Measurements from ENCODE around the gene TWSG1. TPM values are rescaled to one million over a fixed set of nuclear protein-coding genes. Genes with fewer than 3 reads are reported as not detected.

TWSG1 gene
- total RNA-seq, 1 donor: 101 TPM

GRCh38 chr18:9433671-9434121, 99.1 kb downstream of the TWSG1 start:
- TF ChIP-seq CTCF (IDR thresholded peaks at IDR 0.05; ENCODE audit: extremely low read depth, low read depth, low read length): no peak
- Histone ChIP-seq H2AFZ (ENCODE audit: low read length) (no peak overlapping the region), H3K4me2 (ENCODE audit: insufficient read depth, low read length) (no peak overlapping the region), H3K79me2 (ENCODE audit: insufficient read depth, low read length) (no peaks in the 10 kb centered on the region), H3K27ac (ENCODE audit: low read depth, low read length) (no peak overlapping the region), H3K4me3 (ENCODE audit: insufficient read depth, low read length) (no peak overlapping the region), H3K36me3 (ENCODE audit: insufficient read depth, low read length) (no peaks in the 10 kb centered on the region), H4K20me1 (ENCODE audit: insufficient read depth, low read length) (no peaks in the 10 kb centered on the region), H3K9me3 (ENCODE audit: low read depth, low read length) (no peaks in the 10 kb centered on the region), H3K4me1 (ENCODE audit: insufficient read depth, low read length) (no peaks in the 10 kb centered on the region), H3K27me3 (ENCODE audit: insufficient read depth, low read length) (no peaks in the 10 kb centered on the region)
- DNase-seq (ENCODE audit: insufficient read length, low spot score, missing footprints): no peak

GRCh38 chr18:9434122-9434701, 99.6 kb downstream of the TWSG1 start:
- no peak for TF ChIP-seq CTCF (IDR thresholded peaks at IDR 0.05; ENCODE audit: extremely low read depth, low read depth, low read length)
- H3K4me1 ChIP-seq (ENCODE audit: insufficient read depth, low read length): no peaks in the 10 kb centered on the region
- no peak overlapping the region for H3K27ac ChIP-seq (ENCODE audit: low read depth, low read length)
- no peak for DNase-seq (ENCODE audit: insufficient read length, low spot score, missing footprints)
- H3K79me2 ChIP-seq (ENCODE audit: insufficient read depth, low read length): no peaks in the 10 kb centered on the region
- no peak overlapping the region for H2AFZ ChIP-seq (ENCODE audit: low read length)
- no peaks in the 10 kb centered on the region for H3K36me3 ChIP-seq (ENCODE audit: insufficient read depth, low read length)
- H3K9me3 ChIP-seq (ENCODE audit: low read depth, low read length): no peaks in the 10 kb centered on the region
- H3K4me2 ChIP-seq (ENCODE audit: insufficient read depth, low read length): no peak overlapping the region
- H4K20me1 ChIP-seq (ENCODE audit: insufficient read depth, low read length): no peaks in the 10 kb centered on the region
- H3K27me3 ChIP-seq (ENCODE audit: insufficient read depth, low read length): no peaks in the 10 kb centered on the region
- no peak overlapping the region for H3K4me3 ChIP-seq (ENCODE audit: insufficient read depth, low read length)

GRCh38 chr18:9435041-9435440, 100.5 kb downstream of the TWSG1 start:
- Histone ChIP-seq H3K4me3 (ENCODE audit: insufficient read depth, low read length) (no peak overlapping the region), H3K27me3 (ENCODE audit: insufficient read depth, low read length) (no peaks in the 10 kb centered on the region), H2AFZ (ENCODE audit: low read length) (no peak overlapping the region), H3K27ac (ENCODE audit: low read depth, low read length) (no peak overlapping the region), H3K4me2 (ENCODE audit: insufficient read depth, low read length) (no peak overlapping the region), H3K4me1 (ENCODE audit: insufficient read depth, low read length) (no peaks in the 10 kb centered on the region), H3K79me2 (ENCODE audit: insufficient read depth, low read length) (no peaks in the 10 kb centered on the region), H3K9me3 (ENCODE audit: low read depth, low read length) (no peaks in the 10 kb centered on the region), H4K20me1 (ENCODE audit: insufficient read depth, low read length) (no peaks in the 10 kb centered on the region), H3K36me3 (ENCODE audit: insufficient read depth, low read length) (no peaks in the 10 kb centered on the region)
- TF ChIP-seq CTCF (IDR thresholded peaks at IDR 0.05; ENCODE audit: extremely low read depth, low read depth, low read length): no peak
- DNase-seq (ENCODE audit: insufficient read length, low spot score, missing footprints): no peak

GRCh38 chr18:9436206-9436929, 101.8 kb downstream of the TWSG1 start:
- DNase-seq (ENCODE audit: insufficient read length, low spot score, missing footprints): no peak
- Histone ChIP-seq H3K4me2 (ENCODE audit: insufficient read depth, low read length) (no peak overlapping the region), H2AFZ (ENCODE audit: low read length) (no peak overlapping the region), H3K27ac (ENCODE audit: low read depth, low read length) (no peak overlapping the region), H3K36me3 (ENCODE audit: insufficient read depth, low read length) (no peaks in the 10 kb centered on the region), H3K79me2 (ENCODE audit: insufficient read depth, low read length) (no peaks in the 10 kb centered on the region), H3K4me1 (ENCODE audit: insufficient read depth, low read length) (no peaks in the 10 kb centered on the region), H3K4me3 (ENCODE audit: insufficient read depth, low read length) (no peak overlapping the region), H3K27me3 (ENCODE audit: insufficient read depth, low read length) (no peaks in the 10 kb centered on the region), H4K20me1 (ENCODE audit: insufficient read depth, low read length) (no peaks in the 10 kb centered on the region), H3K9me3 (ENCODE audit: low read depth, low read length) (no peaks in the 10 kb centered on the region)
- no peak for TF ChIP-seq CTCF (IDR thresholded peaks at IDR 0.05; ENCODE audit: extremely low read depth, low read depth, low read length)
